Mesenchymal stem cell (in vitro differentiated cells and primary cell): ENCODE results near the gene NACC2.

Experiments used
- DNase-seq: peaks from one replicate; pipeline ENCODE4 v3.0.0-alpha.2; 2013
- H2AFZ ChIP-seq: one replicate; pipeline ENCODE4 v1.6.1; 2013; ENCODE audit warnings: low read depth, mild to moderate bottlenecking, control low read depth, inconsistent platforms, low read length, moderate library complexity
- H2AK5ac ChIP-seq: 2 replicates; pipeline ENCODE4 v1.6.1; 2013; ENCODE audit warnings: low read length, moderate library complexity, mild to moderate bottlenecking, inconsistent platforms; ENCODE audit not compliant: severe bottlenecking
- H2BK120ac ChIP-seq: one replicate; pipeline ENCODE4 v1.6.1; 2013; ENCODE audit warnings: low read depth, mild to moderate bottlenecking, inconsistent platforms, low read length, moderate library complexity
- H2BK12ac ChIP-seq, 2 experiments: one replicate each; pipeline ENCODE4 v1.6.1; 2013; ENCODE audit warnings: inconsistent platforms in 2 of 2, low read length in 2 of 2, mild to moderate bottlenecking in 2 of 2, moderate library complexity in 2 of 2, control low read depth in 1 of 2
- H2BK15ac ChIP-seq: one replicate; pipeline ENCODE4 v1.6.1; 2013; ENCODE audit warnings: mild to moderate bottlenecking, low read depth, inconsistent platforms; ENCODE audit not compliant: poor library complexity, severe bottlenecking
- H2BK5ac ChIP-seq: 2 replicates; pipeline ENCODE4 v1.6.1; 2013; ENCODE audit warnings: low read depth, mild to moderate bottlenecking, low read length, control low read depth, inconsistent platforms; ENCODE audit not compliant: poor library complexity, severe bottlenecking
- H3K14ac ChIP-seq, 2 experiments: one replicate each; pipeline ENCODE4 v1.6.1; 2013; ENCODE audit warnings: inconsistent platforms in 2 of 2, low read length in 2 of 2, control low read depth in 1 of 2, mild to moderate bottlenecking in 1 of 2, moderate library complexity in 1 of 2
- H3K18ac ChIP-seq, 2 experiments: one replicate each; pipeline ENCODE4 v1.6.1; 2013; ENCODE audit warnings: inconsistent platforms in 2 of 2, low read length in 2 of 2, control low read depth in 1 of 2, low read depth in 1 of 2, mild to moderate bottlenecking in 1 of 2
- H3K23ac ChIP-seq, 2 experiments: one replicate each; pipeline ENCODE4 v1.6.1; 2013; ENCODE audit warnings: inconsistent platforms in 2 of 2, low read length in 2 of 2, mild to moderate bottlenecking in 2 of 2, moderate library complexity in 2 of 2, control low read depth in 1 of 2
- H3K27ac ChIP-seq: 2 replicates; pipeline ENCODE4 v1.5.1; 2013; ENCODE audit warnings: mild to moderate bottlenecking, moderate library complexity, low read length, control low read depth, inconsistent platforms; ENCODE audit not compliant: poor library complexity, severe bottlenecking
- H3K27me3 ChIP-seq, 2 experiments: 2 replicates each; pipeline versions ENCODE4 v1.6.1 to v1.7.0; 2013; ENCODE audit warnings: low read length in 2 of 2, mild to moderate bottlenecking in 2 of 2, moderate library complexity in 2 of 2, control low read depth in 1 of 2, inconsistent platforms in 1 of 2; ENCODE audit not compliant: control insufficient read depth in 1 of 2, insufficient read depth in 1 of 2
- H3K36me3 ChIP-seq, 2 experiments: 2 replicates each; pipeline versions ENCODE4 v1.6.1 to v1.7.0; 2013; ENCODE audit warnings: low read length in 2 of 2, control low read depth in 1 of 2, inconsistent platforms in 1 of 2, low read depth in 1 of 2, mild to moderate bottlenecking in 1 of 2; ENCODE audit not compliant: insufficient read depth in 2 of 2, control insufficient read depth in 1 of 2
- H3K4ac ChIP-seq, 2 experiments: one replicate each; pipeline ENCODE4 v1.6.1; 2013; ENCODE audit warnings: inconsistent platforms in 2 of 2, low read length in 2 of 2, mild to moderate bottlenecking in 2 of 2, moderate library complexity in 2 of 2, control low read depth in 1 of 2, low read depth in 1 of 2
- H3K4me1 ChIP-seq: 2 replicates; pipeline ENCODE4 v1.6.1; 2013; ENCODE audit warnings: low read depth, low read length, control low read depth; ENCODE audit not compliant: control insufficient read depth, insufficient read depth
- H3K4me2 ChIP-seq: 2 replicates; pipeline ENCODE4 v1.6.1; 2013; ENCODE audit warnings: low read length, mild to moderate bottlenecking, inconsistent platforms; ENCODE audit not compliant: poor library complexity, severe bottlenecking
- H3K4me3 ChIP-seq, 2 experiments: 2 replicates each; pipeline versions ENCODE4 v1.5.1 to v1.7.0; 2013; ENCODE audit warnings: low read length in 2 of 2, mild to moderate bottlenecking in 2 of 2, control low read depth in 1 of 2, low read depth in 1 of 2; ENCODE audit not compliant: insufficient read depth in 1 of 2
- H3K79me1 ChIP-seq: replicated peaks from 2 replicates; pipeline ENCODE4 v1.6.1; 2013; ENCODE audit warnings: mild to moderate bottlenecking, control low read depth, low read length, inconsistent platforms; ENCODE audit not compliant: poor library complexity, severe bottlenecking
- H3K9ac ChIP-seq: 2 replicates; pipeline ENCODE4 v1.7.0; 2013; ENCODE audit warnings: mild to moderate bottlenecking, low read length, moderate library complexity
- H3K9me3 ChIP-seq: 2 replicates; pipeline ENCODE4 v1.7.0; 2013; ENCODE audit warnings: mild to moderate bottlenecking, low read length; ENCODE audit not compliant: control insufficient read depth
- H4K8ac ChIP-seq: one replicate; pipeline ENCODE4 v1.6.1; 2013; ENCODE audit warnings: inconsistent platforms, mild to moderate bottlenecking, low read length, moderate library complexity
- H4K91ac ChIP-seq: one replicate; pipeline ENCODE4 v1.6.1; 2013; ENCODE audit warnings: mild to moderate bottlenecking, low read length, inconsistent platforms
- WGBS: methylation state at CpG from one replicate; pipeline ENCODE4 v1.1.7; 2013; ENCODE audit warnings: mixed read lengths; 5-methylcytosine and 5-hydroxymethylcytosine counted together

Gene NACC2

DNA sequence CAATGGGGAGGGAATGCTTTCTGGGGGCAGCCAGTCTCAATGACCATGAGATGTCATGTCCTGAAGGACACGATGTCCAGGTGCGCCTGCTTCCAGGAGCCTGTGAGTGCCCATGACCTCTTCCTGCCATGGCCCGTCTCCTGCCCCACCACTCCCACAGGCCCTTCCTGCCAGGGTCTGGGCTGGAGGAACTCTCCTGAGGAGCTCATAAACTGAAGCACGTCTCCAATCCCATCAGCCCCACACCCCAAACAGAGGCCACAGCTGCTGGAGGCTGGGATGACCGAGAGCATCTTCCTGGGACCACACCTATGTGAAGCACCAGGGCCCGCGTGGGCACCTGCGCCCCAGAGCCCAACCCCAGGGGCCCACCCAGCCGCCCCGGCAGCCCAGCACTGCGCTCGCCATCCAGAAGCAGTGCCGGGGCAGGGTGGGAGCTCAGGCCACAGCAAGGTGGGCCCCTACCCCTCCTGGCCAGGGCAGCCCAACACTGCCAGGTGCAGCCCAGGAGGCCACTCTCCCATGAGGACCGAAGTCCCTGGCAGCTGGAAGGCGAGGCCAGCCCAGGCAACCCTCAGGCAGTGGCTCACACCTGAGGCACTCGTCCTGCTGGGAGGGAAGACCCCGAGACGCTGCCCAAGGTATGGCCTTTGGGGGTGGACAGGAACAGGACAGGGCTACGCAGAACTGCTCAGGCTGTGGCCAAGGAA is 80.0 kb downstream of the NACC2 start:
- no peak overlapping the region for H4K91ac ChIP-seq
- no peak overlapping the region for H2BK5ac ChIP-seq
- H3K36me3 ChIP-seq, result peaks cover 3 to 94% of the 10 kb centered on the region in 2 experiments
- H2BK12ac ChIP-seq, result no peak overlapping the region
- H2AK5ac ChIP-seq, result no peak overlapping the region
- H3K4ac ChIP-seq, result no peak overlapping the region
- H3K27me3 ChIP-seq, result no peaks in the 10 kb centered on the region
- peaks cover 72% of the 10 kb centered on the region for H3K79me1 ChIP-seq
- H4K8ac ChIP-seq, result no peak overlapping the region
- H3K9me3 ChIP-seq, result no peaks in the 10 kb centered on the region
- no peak overlapping the region for H2BK120ac ChIP-seq
- H3K14ac ChIP-seq, result no peak overlapping the region
- no peak overlapping the region for H3K4me3 ChIP-seq
- 90% methylated on average over 19 of the region's 19 CpGs for WGBS
- no peak overlapping the region for H3K27ac ChIP-seq
- no peak overlapping the region for H2AFZ ChIP-seq
- H3K23ac ChIP-seq, result no peak overlapping the region
- DNase-seq, result no peak
- H2BK15ac ChIP-seq, result no peak overlapping the region
- no peak overlapping the region for H3K18ac ChIP-seq
- H3K9ac ChIP-seq, result no peak overlapping the region
- H3K4me1 ChIP-seq, result peaks cover 47% of the 10 kb centered on the region
- no peak overlapping the region for H3K4me2 ChIP-seq

DNA sequence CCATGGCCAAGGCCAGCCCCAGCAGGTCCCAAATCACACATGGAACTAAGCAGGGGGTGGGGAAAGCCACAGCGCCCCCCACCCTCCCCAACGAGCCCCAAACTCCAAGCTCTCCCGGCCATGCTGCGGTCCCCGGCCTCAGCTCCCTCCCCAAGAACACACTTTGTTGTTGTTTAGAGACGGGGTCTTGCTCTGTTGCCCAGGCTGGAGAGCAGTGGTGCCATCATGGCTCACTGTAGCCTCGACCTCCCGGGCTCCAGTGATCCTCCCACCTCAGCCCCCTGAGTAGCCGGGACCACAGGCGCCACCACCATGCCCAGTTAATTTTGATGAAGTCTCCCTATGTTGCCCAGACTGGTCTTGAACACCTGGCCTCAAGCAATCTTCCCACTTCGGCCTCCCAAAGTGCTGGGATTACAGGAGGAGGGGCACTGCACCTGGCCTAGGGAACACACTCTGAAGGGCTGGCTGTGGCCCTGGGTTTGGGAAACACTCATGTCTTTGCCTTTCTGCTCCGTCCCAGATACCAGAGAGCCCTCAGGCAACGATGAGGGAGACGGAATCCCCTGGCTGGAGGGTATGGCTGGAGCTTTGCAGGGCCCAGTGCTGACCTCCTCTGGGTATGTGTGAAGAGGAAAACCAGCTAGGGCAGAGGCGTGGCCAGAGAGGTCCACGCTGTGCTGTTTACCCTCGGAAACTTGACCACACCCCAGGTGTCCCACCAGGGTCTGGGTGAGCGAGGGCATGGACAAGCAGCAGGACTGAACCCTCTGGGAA is 80.8 kb downstream of the NACC2 start:
- Histone ChIP-seq H3K4me3 (no peak overlapping the region), H3K9ac (no peak overlapping the region), H3K27me3 (no peaks in the 10 kb centered on the region), H2AK5ac (no peak overlapping the region), H3K79me1 (peaks cover 77% of the 10 kb centered on the region), H2BK5ac (no peak overlapping the region), H3K18ac (no peak overlapping the region), H3K4me2 (no peak overlapping the region), H2BK12ac (peak overlapping the region in 1 of 2 experiments; percentile 11), H4K8ac (no peak overlapping the region), H3K4ac (no peak overlapping the region), H3K27ac (no peak overlapping the region), H3K9me3 (no peaks in the 10 kb centered on the region), H3K14ac (no peak overlapping the region), H4K91ac (no peak overlapping the region), H2BK15ac (no peak overlapping the region), H3K4me1 (peaks cover 49% of the 10 kb centered on the region), H2AFZ (no peak overlapping the region), H2BK120ac (no peak overlapping the region), H3K23ac (no peak overlapping the region), H3K36me3 (peaks cover 3 to 93% of the 10 kb centered on the region in 2 experiments)
- DNase-seq, result no peak
- 93% methylated on average over 18 of the region's 18 CpGs for WGBS

DNA sequence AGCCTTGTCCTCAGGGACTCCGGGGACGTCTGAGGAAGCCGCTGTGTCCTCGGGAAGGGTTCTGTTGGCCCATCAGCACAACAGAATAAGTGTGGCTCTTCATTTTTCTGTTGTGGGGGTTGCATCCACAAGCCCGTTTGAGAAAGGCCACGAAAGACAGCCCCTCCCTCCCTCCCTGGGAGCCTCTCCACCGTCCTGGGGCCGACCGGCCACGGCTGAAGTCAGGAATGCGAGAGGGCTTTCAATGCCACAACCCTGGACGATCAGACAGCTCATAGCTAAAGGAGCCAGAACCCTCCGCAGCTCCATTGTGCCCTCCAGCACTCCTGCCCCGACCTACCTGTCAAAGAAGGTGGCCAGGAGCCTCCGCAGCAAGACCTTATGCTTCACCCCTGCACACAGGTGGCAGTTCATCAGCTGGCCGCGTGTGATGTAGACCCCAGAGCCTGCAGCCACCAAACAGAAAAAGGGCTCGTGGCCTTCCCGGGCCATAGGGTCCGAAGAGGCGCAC is 81.5 kb downstream of the NACC2 start:
- H4K91ac ChIP-seq, result peak overlapping the region; percentile 63
- H2BK120ac ChIP-seq, result no peak overlapping the region
- no peak overlapping the region for H2BK5ac ChIP-seq
- H3K4me2 ChIP-seq, result no peak overlapping the region
- H2AFZ ChIP-seq, result no peak overlapping the region
- H3K36me3 ChIP-seq, result peaks cover 3 to 93% of the 10 kb centered on the region in 2 experiments
- H3K14ac ChIP-seq, result no peak overlapping the region
- H3K4me3 ChIP-seq, result no peak overlapping the region
- no peaks in the 10 kb centered on the region for H3K9me3 ChIP-seq
- H3K4me1 ChIP-seq, result peaks cover 56% of the 10 kb centered on the region
- H3K4ac ChIP-seq, result peak overlapping the region; percentile 52 to 62
- no peak overlapping the region for H2BK15ac ChIP-seq
- no peak for DNase-seq
- peak overlapping the region; percentile 69 for H4K8ac ChIP-seq
- H3K18ac ChIP-seq, result no peak overlapping the region
- H3K79me1 ChIP-seq, result peaks cover 75% of the 10 kb centered on the region
- H2AK5ac ChIP-seq, result no peak overlapping the region
- H3K9ac ChIP-seq, result no peak overlapping the region
- no peak overlapping the region for H3K27ac ChIP-seq
- 96% methylated on average over 21 of the region's 21 CpGs for WGBS
- H2BK12ac ChIP-seq, result peak overlapping the region in 1 of 2 experiments; percentile 90
- H3K27me3 ChIP-seq, result no peaks in the 10 kb centered on the region
- no peak overlapping the region for H3K23ac ChIP-seq

DNA sequence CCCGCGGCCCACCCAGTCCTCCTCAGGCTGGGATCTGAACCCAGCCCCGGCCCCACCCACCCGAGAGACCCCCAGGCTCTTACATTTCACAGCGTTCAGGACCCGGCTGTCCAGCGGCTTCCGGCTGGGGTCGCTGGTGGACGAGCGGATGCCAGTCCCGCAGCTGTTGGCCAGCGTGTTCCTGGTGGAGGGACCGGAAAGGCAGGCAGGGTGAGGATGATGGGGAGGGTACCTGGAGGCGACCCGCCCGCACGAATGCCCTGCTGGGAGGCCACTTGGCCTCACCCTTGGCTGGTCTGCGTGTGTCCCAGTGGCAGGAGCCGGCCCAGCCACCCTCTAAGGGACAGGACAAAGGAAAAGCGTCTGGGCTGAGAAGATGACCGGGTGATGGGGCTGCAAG is 82.0 kb downstream of the NACC2 start:
- Histone ChIP-seq H2BK12ac (peak overlapping the region in 1 of 2 experiments; percentile 90), H3K27ac (no peak overlapping the region), H2AK5ac (peak overlapping the region; percentile 45), H3K27me3 (no peaks in the 10 kb centered on the region), H3K9ac (no peak overlapping the region), H3K4me3 (no peak overlapping the region), H2AFZ (no peak overlapping the region), H3K23ac (peak overlapping the region in 1 of 2 experiments; percentile 78), H3K79me1 (peaks cover 70% of the 10 kb centered on the region), H4K8ac (no peak overlapping the region), H2BK5ac (no peak overlapping the region), H3K4me1 (peaks cover 56% of the 10 kb centered on the region), H2BK15ac (peak overlapping the region; percentile 50), H2BK120ac (peak overlapping the region; percentile 27), H3K4ac (peak overlapping the region; percentile 52 to 62), H3K36me3 (peaks cover 3 to 90% of the 10 kb centered on the region in 2 experiments), H3K14ac (no peak overlapping the region), H4K91ac (peak overlapping the region; percentile 62), H3K18ac (peak overlapping the region in 1 of 2 experiments; percentile 85), H3K9me3 (no peaks in the 10 kb centered on the region), H3K4me2 (no peak overlapping the region)
- 98% methylated on average over 22 of the region's 22 CpGs for WGBS
- no peak for DNase-seq
